ENCODE results near the gene ARHGAP11A.

The ARHGAP11A gene

DNA sequence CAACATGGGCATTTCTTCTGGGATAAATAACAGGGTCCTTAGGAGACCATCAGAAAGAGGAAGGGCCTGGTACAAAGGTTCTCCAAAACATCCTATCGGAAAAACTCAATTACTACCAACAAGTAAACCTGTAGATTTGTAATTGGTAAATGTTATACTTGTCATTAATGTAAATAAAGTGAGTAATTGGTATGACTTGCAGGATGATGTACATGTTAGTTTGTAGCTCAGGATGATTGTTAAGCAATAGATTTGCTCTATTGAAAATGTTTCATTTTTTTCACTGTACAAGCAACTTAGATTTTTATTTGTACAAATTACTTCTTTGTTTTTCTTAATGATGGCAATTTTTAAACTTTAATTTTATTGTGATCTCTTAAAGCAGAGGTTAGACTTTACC, 22.4 kb downstream of the ARHGAP11A start:
- Histone ChIP-seq H3K9me2 (replicated peaks; ENCODE audit: insufficient read depth, low read length) (no peaks in the 10 kb centered on the region), H3K79me2 (ENCODE audit: insufficient read depth, low read length) (0 out of 2 replicates have a peak, but pooled peaks cover 31% of the 10 kb centered on the region), H3K27ac (ENCODE audit: low read depth, low read length) (no peak overlapping the region), H2AFZ (ENCODE audit: low read depth, low read length, severe bottlenecking) (no peak overlapping the region), H3K9ac (ENCODE audit: low read length) (no peak overlapping the region), H4K20me1 (ENCODE audit: low read depth, low read length) (peaks cover 11% of the 10 kb centered on the region; the same call in 1 of the 2 replicates), H3K4me3 (ENCODE audit: insufficient read depth, low read length, poor library complexity, severe bottlenecking) (no peak overlapping the region), H3K4me2 (ENCODE audit: low read depth, low read length, poor library complexity, severe bottlenecking) (no peak overlapping the region), H3K27me3 (ENCODE audit: low read length) (no peaks in the 10 kb centered on the region), H3K36me3 (ENCODE audit: low read length) (peaks cover 73% of the 10 kb centered on the region), H3K9me3 (ENCODE audit: insufficient read depth, low read length) (no peaks in the 10 kb centered on the region), H3F3A (ENCODE audit: insufficient read depth) (peaks cover 46% of the 10 kb centered on the region)
- TF ChIP-seq CTCF (IDR thresholded peaks at IDR 0.05; ENCODE audit: insufficient read depth, low read length, poor library complexity, severe bottlenecking) (no peak), EZH2phosphoT487 (conservative IDR thresholded peaks at IDR 0.05; ENCODE audit: low read length) (no peak)

- H3K9ac ChIP-seq (ENCODE audit: low read length): no peak within 1 kb of the TSS
Measured at GRCh38 chr15:32641517-32642059, 26.3 kb downstream of the ARHGAP11A start, which contains the start of gene SCG5. SCG5 (plus strand) TSS chr15:32641710; CDS start chr15:32643593, 1,883 bp downstream.

GRCh38 chr15:32642667-32643435, 27.5 kb downstream of the ARHGAP11A start:
- H2AFZ ChIP-seq (ENCODE audit: low read depth, low read length, severe bottlenecking): no peak overlapping the region
- H3K79me2 ChIP-seq (ENCODE audit: insufficient read depth, low read length): 0 out of 2 replicates have a peak, but pooled peaks cover 4% of the 10 kb centered on the region
- H3K9ac ChIP-seq (ENCODE audit: low read length): no peak overlapping the region
- H3K27ac ChIP-seq (ENCODE audit: low read depth, low read length): no peak overlapping the region
- H4K20me1 ChIP-seq (ENCODE audit: low read depth, low read length): 0 out of 2 replicates have a peak, but pooled peaks cover 5% of the 10 kb centered on the region
- peaks cover 28% of the 10 kb centered on the region for H3K36me3 ChIP-seq (ENCODE audit: low read length)
- no peaks in the 10 kb centered on the region for H3K9me2 ChIP-seq (replicated peaks; ENCODE audit: insufficient read depth, low read length)
- H3K4me3 ChIP-seq (ENCODE audit: insufficient read depth, low read length, poor library complexity, severe bottlenecking): no peak overlapping the region
- no peak overlapping the region for H3K4me2 ChIP-seq (ENCODE audit: low read depth, low read length, poor library complexity, severe bottlenecking)
- TF ChIP-seq CTCF (IDR thresholded peaks at IDR 0.05; ENCODE audit: insufficient read depth, low read length, poor library complexity, severe bottlenecking) (no peak), EZH2phosphoT487 (conservative IDR thresholded peaks at IDR 0.05; ENCODE audit: low read length) (no peak)
- no peaks in the 10 kb centered on the region for H3K9me3 ChIP-seq (ENCODE audit: insufficient read depth, low read length)
- H3K27me3 ChIP-seq (ENCODE audit: low read length): no peaks in the 10 kb centered on the region
- H3F3A ChIP-seq (ENCODE audit: insufficient read depth): peaks cover 25% of the 10 kb centered on the region

More at GRCh38 chr15:32641517-32642059, 26.3 kb downstream of the ARHGAP11A start, which contains the start of gene SCG5:
- Histone ChIP-seq H3K9me2 (replicated peaks; ENCODE audit: insufficient read depth, low read length) (no peaks in the 10 kb centered on the region), H3K4me2 (ENCODE audit: low read depth, low read length, poor library complexity, severe bottlenecking) (no peak within 1 kb of the TSS), H3K36me3 (ENCODE audit: low read length) (peaks cover 35% of the 10 kb centered on the region), H3K27me3 (ENCODE audit: low read length) (no peaks in the 10 kb centered on the region), H3K79me2 (ENCODE audit: insufficient read depth, low read length) (0 out of 2 replicates have a peak, but pooled peaks cover 15% of the 10 kb centered on the region), H2AFZ (ENCODE audit: low read depth, low read length, severe bottlenecking) (no peak within 1 kb of the TSS), H3K27ac (ENCODE audit: low read depth, low read length) (no peak within 1 kb of the TSS), H3F3A (ENCODE audit: insufficient read depth) (peaks cover 27% of the 10 kb centered on the region), H4K20me1 (ENCODE audit: low read depth, low read length) (peaks cover 11% of the 10 kb centered on the region; the same call in 1 of the 2 replicates), H3K4me3 (ENCODE audit: insufficient read depth, low read length, poor library complexity, severe bottlenecking) (no peak within 1 kb of the TSS), H3K9me3 (ENCODE audit: insufficient read depth, low read length) (no peaks in the 10 kb centered on the region)
- TF ChIP-seq EZH2phosphoT487 (conservative IDR thresholded peaks at IDR 0.05; ENCODE audit: low read length) (no peak), CTCF (IDR thresholded peaks at IDR 0.05; ENCODE audit: insufficient read depth, low read length, poor library complexity, severe bottlenecking) (no peak)
